Parathyroid adenoma (tissue), 2 donors: ENCODE measurements around the gene ACTL6A.

ENCODE experiments used
- H2AFZ ChIP-seq: fragments of 300-600 bp; sonication (generic); one replicate; pipeline ENCODE4 v1.7.0; 2017; ENCODE audit warnings: antibody characterized with exemption, mild to moderate bottlenecking
- H3K27ac ChIP-seq: fragments of 300-600 bp; sonication (generic); one replicate; pipeline ENCODE4 v1.7.0; 2017
- H3K27me3 ChIP-seq: fragments of 300-600 bp; sonication (generic); one replicate; pipeline ENCODE4 v1.7.0; 2017; ENCODE audit warnings: low read length; ENCODE audit not compliant: control insufficient read depth, insufficient read depth
- H3K36me3 ChIP-seq: fragments of 300-600 bp; sonication (generic); one replicate; pipeline ENCODE4 v1.7.0; 2017; ENCODE audit warnings: low read length; ENCODE audit not compliant: control insufficient read depth, insufficient read depth
- H3K4me1 ChIP-seq: fragments of 300-600 bp; sonication (generic); one replicate; pipeline ENCODE4 v1.7.0; 2017; ENCODE audit warnings: control low read depth
- H3K4me2 ChIP-seq: fragments of 300-600 bp; sonication (generic); one replicate; pipeline ENCODE4 v1.7.0; 2017; ENCODE audit warnings: low read length
- H3K4me3 ChIP-seq: fragments of 300-600 bp; sonication (generic); one replicate; pipeline ENCODE4 v1.7.0; 2017; ENCODE audit warnings: low read depth, low read length
- H3K79me2 ChIP-seq: fragments of 300-600 bp; sonication (generic); one replicate; pipeline ENCODE4 v1.7.0; 2017; ENCODE audit warnings: control low read depth
- H3K9ac ChIP-seq: fragments of 300-600 bp; sonication (generic); one replicate; pipeline ENCODE4 v1.7.0; 2017; ENCODE audit warnings: mild to moderate bottlenecking
- H3K9me3 ChIP-seq: fragments of 300-600 bp; sonication (generic); one replicate; pipeline ENCODE4 v1.7.0; 2017; ENCODE audit warnings: low read length; ENCODE audit not compliant: control insufficient read depth
- CTCF ChIP-seq: fragments of 300-600 bp; sonication (generic); IDR thresholded peaks from one replicate; pipeline ENCODE4 v1.7.0; 2017; ENCODE audit warnings: antibody characterized with exemption, mild to moderate bottlenecking
- donor health status: primary hyperparathyroidism.

ACTL6A gene

GRCh38 chr3:179541596-179541995 is 21.1 kb upstream of the ACTL6A start:
- H3K4me1 ChIP-seq, result no peaks in the 10 kb centered on the region
- no peak overlapping the region for H2AFZ ChIP-seq
- no peak overlapping the region for H3K4me3 ChIP-seq
- no peaks in the 10 kb centered on the region for H3K27me3 ChIP-seq
- no peaks in the 10 kb centered on the region for H3K36me3 ChIP-seq
- no peak overlapping the region for H3K4me2 ChIP-seq
- TF ChIP-seq CTCF, result no peak
- H3K9me3 ChIP-seq, result no peaks in the 10 kb centered on the region
- H3K79me2 ChIP-seq, result no peaks in the 10 kb centered on the region
- no peak overlapping the region for H3K9ac ChIP-seq
- no peak overlapping the region for H3K27ac ChIP-seq

GRCh38 chr3:179542375-179542774 is 20.4 kb upstream of the ACTL6A start:
- H3K4me3 ChIP-seq, result no peak overlapping the region
- no peak overlapping the region for H3K4me2 ChIP-seq
- H3K79me2 ChIP-seq, result no peaks in the 10 kb centered on the region
- H3K27ac ChIP-seq, result no peak overlapping the region
- no peaks in the 10 kb centered on the region for H3K36me3 ChIP-seq
- no peaks in the 10 kb centered on the region for H3K27me3 ChIP-seq
- TF ChIP-seq CTCF, result no peak
- H2AFZ ChIP-seq, result no peak overlapping the region
- H3K9ac ChIP-seq, result no peak overlapping the region
- no peaks in the 10 kb centered on the region for H3K4me1 ChIP-seq
- no peaks in the 10 kb centered on the region for H3K9me3 ChIP-seq

- Histone ChIP-seq H3K27me3 (no peaks in the 10 kb centered on the region), H3K27ac (no peak overlapping the region), H2AFZ (no peak overlapping the region), H3K4me1 (no peaks in the 10 kb centered on the region), H3K9me3 (no peaks in the 10 kb centered on the region), H3K36me3 (no peaks in the 10 kb centered on the region), H3K4me2 (no peak overlapping the region), H3K9ac (no peak overlapping the region), H3K4me3 (no peak overlapping the region), H3K79me2 (no peaks in the 10 kb centered on the region)
- no peak for TF ChIP-seq CTCF
Measured at GRCh38 chr3:179544981-179545645, 17.6 kb upstream of the ACTL6A start.

GRCh38 chr3:179546814-179547241 is 15.9 kb upstream of the ACTL6A start:
- Histone ChIP-seq H3K4me1 (no peaks in the 10 kb centered on the region), H3K27me3 (no peaks in the 10 kb centered on the region), H2AFZ (no peak overlapping the region), H3K4me3 (no peak overlapping the region), H3K79me2 (no peaks in the 10 kb centered on the region), H3K9ac (no peak overlapping the region), H3K36me3 (no peaks in the 10 kb centered on the region), H3K27ac (no peak overlapping the region), H3K4me2 (no peak overlapping the region), H3K9me3 (no peaks in the 10 kb centered on the region)
- TF ChIP-seq CTCF, result no peak
